ENCODE results near the gene BEND6.

- TF ChIP-seq CTCF (IDR thresholded peaks at IDR 0.05) (no peak), EZH2 (IDR thresholded peaks at IDR 0.05; ENCODE audit: borderline replicate concordance, insufficient read depth, low read depth, low read length, poor library complexity, severe bottlenecking) (no peak)
These were observed 69.9 kb downstream of the BEND6 start for GRCh38 chr6:57024775-57025174.

Measured in B cell (primary cell).